ENCODE data around the gene UBTD2.

Gene UBTD2

DNA sequence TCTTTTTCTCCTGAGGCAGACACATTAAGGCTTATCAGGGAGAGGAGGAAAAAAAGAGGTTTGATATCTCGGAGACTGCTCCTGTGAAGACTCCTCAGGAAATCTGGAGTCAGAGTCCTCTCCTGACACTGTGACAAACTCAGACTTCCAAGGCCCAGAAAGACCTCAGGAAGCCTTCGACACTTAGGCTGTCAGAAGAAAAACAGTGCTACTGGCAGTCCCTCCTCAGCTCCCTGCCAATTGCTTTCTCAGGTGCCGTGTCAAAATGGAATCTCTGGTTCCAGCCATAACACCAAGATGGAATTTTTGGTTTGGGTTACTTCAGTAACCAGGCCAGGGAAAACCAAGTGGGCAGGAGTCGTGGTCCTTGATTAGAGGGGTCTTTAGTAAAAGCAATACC, 99.7 kb downstream of the UBTD2 start:
- intact Hi-C loops (cut with DNase I): loop anchor here (10.0 kb wide), 1 partner anchor 179 kb away; the partner anchor contains the start of gene FBXW11
- DNase-seq: no peak

DNA sequence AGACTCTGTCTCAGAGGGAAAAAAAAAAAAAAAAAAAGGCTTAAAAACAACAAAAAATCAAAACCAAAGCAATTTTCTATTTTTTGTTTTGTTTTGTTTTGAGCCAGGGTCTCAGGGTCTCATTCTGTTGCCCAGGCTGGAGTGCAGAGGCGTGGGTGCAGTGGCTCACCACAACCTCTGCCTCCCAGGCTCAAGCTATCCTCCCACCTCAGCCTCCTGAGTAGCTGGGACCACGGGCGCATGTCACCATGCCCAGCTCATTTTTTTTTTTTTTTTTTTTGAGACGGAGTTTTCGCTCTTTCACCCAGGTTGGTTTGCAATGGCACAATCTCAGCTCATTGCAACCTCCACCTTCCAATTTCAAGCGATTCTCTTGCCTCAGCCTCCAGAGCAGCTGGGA, 101.3 kb downstream of the UBTD2 start:
- intact Hi-C loops (cut with DNase I): loop anchor here (10.0 kb wide), 1 partner anchor 177 kb away; the partner anchor contains the start of gene FBXW11
- DNase-seq: no peak

DNA sequence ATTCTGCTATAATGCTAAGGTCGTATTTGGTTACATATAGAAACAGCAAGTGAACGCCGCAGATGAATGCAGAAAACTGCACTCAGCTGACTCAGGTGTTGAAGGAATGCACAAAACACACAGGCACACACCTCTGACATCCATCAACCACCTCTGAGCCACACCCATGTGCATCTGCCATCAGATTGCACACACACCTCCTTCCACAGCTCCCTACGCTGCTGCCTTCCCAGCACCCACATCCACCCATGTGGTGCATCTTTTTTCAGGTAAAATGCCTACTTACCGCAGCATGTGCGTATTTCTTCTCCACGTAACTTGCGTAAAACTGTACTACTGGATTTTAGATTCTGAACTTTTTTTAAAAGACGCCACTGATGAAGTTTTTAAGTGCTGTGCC, 102.6 kb downstream of the UBTD2 start:
- intact Hi-C loops (cut with DNase I): loop anchor here (10.0 kb wide), 1 partner anchor 176 kb away; the partner anchor contains the start of gene FBXW11

DNA sequence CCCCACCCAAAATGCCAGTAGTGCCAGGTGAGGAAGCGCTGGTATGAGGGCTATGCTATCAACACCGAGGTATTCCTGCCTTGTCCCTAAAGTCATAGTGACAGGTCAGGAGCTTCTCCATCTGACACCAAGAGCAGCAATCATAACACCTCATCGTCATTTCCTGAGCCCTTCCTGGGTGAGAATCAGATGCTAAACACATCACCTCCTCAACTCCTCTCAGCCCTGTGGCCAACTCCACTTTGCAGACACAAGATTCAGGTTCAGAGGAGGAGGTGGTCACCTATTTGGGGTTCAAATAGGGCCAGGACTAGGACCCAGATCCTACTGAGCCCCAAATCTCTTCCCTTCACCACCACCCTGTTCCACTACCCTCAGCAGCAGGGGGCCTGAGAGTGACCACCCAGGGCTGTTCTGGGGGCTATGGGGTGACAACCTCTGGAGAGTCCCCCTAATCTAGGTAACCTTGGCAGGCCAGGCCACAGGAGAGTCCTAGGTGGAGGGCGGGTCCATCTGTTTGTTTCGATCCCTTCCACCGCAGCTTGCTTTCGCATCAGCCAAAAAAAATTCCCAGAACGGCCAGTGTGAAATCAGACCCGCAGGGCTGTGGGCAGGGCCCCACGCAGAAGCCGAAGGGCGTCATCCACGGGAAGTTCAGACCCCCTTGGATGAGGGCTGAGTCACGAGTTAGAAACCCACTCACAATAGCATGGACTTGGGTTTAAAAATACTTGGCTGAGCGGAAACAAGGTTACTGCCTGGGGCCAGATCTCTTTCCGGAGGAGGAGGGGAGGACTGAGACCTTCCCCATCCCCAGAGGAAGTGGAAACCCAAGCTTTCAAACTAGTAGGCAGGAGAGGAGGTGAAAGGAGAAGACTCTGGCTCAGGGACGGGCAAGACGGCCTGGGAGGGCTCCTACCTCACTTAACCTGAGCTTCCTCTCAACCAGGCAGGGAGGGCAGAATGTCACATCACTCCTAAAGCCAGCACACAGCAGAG, 104.3 kb downstream of the UBTD2 start:
- intact Hi-C loops (cut with DNase I): no loop called here
- peak in 4 of 42 donors; percentile 18 to 34 (median 28) for DNase-seq

More for the DNA sequence above, 102.6 kb downstream of the UBTD2 start:
- DNase-seq: peak in 41 of 42 donors; percentile 27 to 92 (median 66)

DNA sequence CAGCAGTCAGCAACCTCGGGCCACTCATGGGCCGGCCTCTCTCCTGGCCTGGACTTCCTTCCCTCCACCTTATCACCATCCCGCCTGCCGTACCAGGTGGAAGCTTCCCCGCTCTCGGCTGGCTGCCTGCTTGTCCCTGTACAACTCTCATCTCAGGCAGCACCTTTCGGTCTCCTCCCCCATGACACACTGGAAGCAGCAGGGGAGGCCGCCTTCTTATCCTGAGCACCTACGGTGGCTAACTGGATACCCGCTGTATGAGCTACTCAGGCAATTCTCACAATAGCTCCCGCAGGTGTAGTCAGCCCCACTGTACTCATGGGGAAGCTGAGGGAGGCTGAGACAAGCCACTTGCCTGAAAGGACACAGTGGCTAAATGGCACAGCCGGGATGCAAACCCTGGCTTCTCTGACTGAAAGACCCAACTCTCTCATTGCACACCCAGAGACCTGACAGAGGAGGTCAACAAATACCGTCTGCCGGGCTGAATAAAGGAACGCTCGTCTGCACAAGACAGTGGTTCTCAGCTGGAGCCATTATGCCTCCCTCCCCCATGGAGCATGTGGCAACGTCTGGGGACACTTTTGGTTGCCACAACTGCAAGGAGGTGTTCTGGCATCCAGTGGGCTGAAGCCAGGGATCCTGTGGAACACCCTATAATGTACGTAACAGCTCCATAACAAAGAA, 105.1 kb downstream of the UBTD2 start:
- no peak for DNase-seq
- intact Hi-C loops (cut with DNase I): no loop called here

DNA sequence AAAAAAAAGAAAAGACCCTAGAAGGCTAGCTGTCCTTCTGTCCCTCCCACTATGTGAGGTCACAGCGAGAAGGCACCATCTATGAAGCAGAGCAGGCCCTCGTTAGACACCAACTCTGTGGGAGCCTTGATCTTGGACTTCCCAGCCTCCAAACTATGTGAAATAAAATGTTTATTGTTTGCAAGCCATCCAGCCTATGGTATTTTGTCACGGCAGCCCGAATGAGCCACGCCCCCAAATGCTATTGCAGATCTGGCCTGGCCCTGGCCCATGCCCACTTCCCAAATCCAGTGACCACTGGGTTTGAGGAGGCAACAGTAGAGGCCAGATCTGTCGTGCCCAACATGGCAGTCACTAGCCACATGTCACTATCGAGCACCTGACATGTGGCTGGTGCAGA, 106.4 kb downstream of the UBTD2 start:
- intact Hi-C loops (cut with DNase I): no loop called here
- no peak for DNase-seq

DNA sequence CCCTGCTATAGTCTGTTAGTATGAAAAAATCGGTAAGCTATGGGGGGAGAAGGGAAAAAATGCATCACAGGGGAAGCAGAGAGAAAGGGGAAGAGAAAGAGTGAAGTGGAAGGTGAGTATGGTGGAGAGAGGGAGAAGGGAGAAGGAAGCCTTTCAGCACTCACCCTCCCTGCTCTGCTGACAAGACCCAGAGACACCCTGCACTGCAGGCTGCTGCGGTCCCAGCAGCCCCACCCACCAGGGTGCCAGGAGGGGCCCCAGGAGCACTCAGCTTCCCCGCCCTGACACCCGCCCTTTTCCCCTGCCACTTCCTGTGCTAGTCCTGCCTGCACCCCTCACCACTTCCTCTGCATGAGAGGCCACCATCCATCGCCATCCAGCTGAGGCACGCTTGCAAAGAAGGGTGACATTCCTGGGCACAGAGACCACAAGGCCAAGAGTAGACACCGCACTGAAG, 108.3 kb downstream of the UBTD2 start:
- peak in 23 of 42 donors; percentile 24 to 66 (median 45) for DNase-seq
- intact Hi-C loops (cut with DNase I): no loop called here

DNA sequence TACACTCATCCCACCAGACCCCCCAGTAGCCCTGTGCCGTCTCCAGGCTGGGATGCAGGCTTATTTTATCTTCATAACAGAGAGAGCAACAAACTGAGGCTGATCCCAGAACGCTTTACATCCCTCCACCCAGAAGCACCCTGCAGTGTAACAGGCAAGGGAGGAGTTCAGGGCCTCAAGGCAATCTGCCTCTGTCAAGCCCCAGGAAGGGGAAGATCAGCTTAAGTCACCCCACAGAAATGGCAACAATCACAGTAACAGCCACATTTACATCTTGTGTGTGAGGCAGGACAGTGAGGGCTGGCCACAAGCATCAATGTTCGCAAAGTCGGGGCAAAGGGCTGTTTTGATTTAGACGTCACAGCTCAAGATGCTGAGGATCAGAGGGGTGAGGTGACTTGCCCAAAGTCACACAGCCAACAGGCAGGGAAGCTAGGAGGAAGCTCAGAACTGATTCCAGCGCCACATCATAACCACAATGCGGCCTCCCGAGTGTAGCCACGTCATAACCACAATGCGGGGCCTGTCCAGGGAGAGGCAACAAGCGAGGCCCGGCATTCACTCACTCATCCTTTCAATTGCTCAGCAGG, 109.9 kb downstream of the UBTD2 start:
- no peak for DNase-seq
- intact Hi-C loops (cut with DNase I): no loop called here

DNA sequence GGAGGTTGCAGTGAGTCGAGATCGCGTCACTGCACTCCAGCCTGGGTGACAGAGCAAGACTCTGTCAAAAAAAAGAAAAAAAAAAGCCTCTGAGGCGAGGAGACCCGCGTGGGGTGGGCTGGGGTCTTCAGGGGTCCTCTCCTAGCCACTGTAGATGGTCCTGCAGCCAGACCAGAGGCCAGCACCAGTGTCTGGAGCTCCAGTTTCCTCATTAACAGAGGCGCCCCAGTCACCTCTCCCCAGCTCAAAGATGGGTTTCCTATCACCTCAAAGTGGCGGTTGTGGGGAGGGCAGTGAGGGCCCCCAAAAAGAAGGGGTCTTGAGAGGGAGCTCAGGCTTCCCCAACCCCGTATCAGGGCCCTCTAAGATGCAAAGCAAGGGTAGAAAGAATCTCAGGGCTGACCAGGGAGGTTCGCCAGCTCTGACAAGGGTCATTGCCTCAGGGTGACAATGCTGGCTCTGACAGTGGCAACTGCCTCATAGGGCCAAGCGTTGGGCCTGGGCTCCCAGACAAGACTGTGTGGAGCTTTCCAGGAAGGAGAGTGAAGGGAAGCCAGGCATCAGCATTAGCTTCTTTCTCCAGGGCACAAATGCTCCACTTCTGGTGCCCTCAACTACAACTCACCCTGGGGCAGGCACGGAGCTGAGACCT, 110.5 kb downstream of the UBTD2 start:
- peak in 39 of 42 donors; percentile 32 to 85 (median 66) for DNase-seq
- intact Hi-C loops (cut with DNase I): no loop called here

DNA sequence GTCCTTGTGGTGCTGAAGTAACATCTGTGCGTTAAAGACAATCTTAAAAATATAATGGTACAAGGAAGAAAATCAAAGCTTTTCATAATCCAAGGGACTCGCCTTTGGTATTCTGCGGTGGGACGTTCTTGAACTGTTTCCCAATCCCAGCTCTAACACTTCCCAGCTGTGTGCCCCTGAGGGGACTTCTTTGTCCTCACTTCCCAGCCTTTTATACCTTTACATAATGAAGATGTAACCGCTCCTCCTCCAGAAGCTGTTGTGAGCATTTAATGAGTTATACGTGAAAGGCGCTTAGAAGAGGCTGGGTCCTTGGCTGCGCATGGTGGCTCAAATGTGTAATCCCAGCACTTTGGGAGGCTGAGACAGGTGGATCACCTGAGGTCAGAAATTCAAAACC, 112.4 kb downstream of the UBTD2 start:
- intact Hi-C loops (cut with DNase I): no loop called here
- no peak for DNase-seq

DNA sequence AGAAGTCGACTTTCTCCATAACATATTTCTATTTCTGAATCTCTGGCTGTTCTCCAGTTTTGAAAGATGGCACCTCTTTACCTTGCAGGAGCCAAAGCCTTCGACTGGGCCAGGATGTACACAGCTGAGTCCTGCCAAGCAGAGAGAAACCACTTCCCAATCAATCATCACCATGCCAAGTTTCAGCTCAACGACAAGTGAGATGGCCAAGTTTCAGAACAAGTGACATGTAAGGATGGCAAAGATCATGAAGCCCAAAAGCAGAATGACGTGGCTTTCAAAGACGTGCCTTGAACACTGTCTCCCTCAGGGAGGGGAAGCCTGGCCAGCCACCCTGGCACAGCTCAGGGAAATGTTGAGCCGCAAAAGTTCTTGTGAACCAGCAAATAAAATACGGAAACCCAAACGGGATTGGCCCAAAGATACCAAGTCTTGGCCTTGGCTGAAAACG, 113.3 kb downstream of the UBTD2 start:
- intact Hi-C loops (cut with DNase I): no loop called here

DNA sequence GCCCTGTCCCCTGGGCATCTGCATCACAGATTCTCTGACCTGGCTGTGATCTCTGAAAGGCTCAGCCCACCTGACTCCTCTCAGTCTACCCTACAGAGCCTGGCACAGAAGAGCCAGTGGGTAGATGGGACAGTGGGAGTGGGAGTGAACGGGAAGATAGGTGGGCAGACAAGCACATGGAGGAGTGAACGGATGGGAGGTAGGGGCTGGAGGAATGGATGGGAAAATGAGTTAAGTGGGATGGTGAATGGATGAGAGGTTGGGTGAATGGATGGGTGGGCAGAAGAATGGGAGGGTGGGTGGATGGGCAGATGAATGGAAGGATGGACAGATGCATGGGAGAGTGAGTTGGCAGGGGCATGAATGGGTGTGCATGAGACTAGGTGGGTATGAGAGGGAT, 114.3 kb downstream of the UBTD2 start:
- DNase-seq: no peak
- intact Hi-C loops (cut with DNase I): no loop called here

More for the DNA sequence above, 113.3 kb downstream of the UBTD2 start:
- DNase-seq: peak in 1 of 42 donors; percentile 60

DNA sequence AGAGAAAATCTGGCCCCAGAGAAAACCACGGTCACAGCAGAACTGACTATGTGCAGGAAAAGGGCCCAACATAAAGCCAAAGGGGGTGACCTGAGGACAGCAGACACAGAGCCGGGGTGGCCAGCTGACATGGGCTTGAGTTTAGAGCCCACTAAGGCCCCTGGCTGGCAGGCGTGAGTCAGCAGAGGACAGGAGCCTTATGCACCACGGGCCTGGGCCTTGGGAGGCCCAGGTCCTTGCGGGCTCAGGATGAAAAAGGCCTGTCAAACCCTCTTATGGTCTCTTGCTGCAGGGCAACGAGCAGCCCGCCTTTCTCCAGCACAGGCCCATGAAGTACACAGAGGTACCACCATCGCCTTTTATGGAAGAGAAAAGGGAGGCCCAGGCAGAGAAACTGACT, 115.3 kb downstream of the UBTD2 start:
- DNase-seq: no peak
- intact Hi-C loops (cut with DNase I): no loop called here

DNA sequence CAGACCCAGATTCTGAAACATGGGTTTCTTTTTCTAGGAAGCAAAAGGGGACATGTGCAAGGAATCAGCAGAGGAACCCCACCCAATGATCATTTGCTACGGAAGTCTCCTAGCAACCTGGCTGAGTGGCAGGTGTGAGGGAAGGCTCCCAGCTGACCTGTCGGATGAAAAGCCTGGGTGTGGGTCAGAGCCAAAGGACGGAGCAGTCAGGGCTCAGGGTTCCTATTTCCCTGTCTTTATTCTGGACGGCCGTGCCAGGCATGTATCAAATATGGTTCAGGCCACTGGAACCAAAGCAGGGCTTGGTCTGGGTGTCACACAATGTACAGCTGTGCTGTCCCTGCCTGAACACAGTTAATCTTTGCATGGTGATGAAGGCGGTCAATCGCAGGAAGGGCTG, 115.7 kb downstream of the UBTD2 start:
- no peak for DNase-seq
- intact Hi-C loops (cut with DNase I): no loop called here

DNA sequence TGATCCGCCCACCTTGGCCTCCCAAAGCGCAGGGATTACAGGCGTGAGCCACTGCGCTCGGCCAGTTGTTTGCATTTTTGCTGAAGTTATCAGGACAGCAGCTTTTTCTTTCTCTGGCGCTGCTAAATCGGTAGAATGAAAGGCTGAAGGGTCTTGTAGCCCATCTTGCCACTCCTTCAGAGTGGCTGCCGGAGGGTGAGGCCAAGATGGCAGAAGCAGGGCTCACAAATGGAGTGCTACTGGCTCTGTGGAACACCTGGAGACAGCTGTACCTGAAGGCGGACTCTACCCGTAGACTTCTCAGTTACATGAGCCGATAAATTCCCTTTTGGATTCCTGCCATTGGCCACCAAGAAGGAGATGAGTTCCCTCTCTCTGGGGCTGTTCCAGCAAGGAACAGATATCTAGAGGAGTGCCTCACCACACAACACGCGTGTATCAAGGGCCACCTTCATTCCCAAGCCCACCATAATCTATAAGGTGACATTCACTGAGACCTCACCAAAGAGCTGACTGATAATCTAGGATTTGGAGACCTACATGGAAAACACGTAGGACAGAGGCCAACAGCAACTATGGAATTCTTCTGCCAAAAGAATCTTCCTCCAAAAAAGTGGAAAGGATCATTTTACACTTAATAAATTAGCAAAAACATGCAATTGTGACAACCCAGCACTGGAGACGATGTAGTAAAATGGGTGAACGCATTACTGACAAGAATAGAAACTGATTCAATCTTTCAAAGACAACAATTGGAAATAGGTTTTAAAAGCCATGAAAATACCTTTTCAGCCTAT, 117.3 kb downstream of the UBTD2 start:
- no peak for DNase-seq
- intact Hi-C loops (cut with DNase I): no loop called here

DNA sequence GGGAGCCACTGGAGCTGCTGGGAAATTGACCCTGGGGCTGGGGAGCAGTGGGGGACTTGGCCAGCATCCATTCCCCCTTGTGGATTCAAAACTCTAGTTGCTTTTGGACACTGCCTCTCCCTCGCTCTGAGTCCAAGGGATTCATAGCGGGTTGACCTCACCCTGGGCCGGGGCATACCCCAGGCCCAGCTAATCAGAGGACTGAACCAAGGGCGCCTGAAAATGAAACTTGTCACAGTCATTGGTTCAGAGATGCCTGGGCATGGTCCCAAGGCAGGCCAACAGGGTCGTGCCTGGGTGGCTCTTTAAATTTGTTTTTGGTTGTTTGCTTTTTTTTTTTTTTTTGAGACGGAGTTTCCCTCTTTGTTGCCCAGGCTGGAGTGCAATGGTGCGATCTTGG, 118.1 kb downstream of the UBTD2 start:
- intact Hi-C loops (cut with DNase I): no loop called here
- no peak for DNase-seq

DNA sequence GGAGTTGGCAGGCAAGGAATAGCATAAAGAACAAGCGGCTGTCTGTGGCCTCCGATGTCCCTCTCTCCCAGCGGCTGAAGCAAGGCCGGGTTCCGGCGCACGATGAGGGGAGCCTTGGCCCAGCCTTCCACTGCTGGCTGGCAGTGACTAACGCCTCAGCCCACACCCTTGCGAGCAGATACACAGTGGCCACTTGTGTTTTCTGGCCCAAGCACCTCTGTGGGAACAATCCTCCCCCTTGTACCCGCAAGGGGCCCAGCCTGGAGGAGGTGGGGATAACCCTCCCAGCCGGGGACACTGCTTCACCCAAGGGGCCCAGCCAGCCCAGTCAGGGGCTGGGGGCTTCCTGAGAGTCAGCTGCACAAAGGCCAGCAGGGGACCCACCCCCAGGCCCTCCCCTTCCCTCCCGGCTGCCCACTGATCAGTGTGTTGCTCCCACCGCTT, 118.8 kb downstream of the UBTD2 start:
- intact Hi-C loops (cut with DNase I): no loop called here
- peak; percentile 41 to 86 (median 69) for DNase-seq

DNA sequence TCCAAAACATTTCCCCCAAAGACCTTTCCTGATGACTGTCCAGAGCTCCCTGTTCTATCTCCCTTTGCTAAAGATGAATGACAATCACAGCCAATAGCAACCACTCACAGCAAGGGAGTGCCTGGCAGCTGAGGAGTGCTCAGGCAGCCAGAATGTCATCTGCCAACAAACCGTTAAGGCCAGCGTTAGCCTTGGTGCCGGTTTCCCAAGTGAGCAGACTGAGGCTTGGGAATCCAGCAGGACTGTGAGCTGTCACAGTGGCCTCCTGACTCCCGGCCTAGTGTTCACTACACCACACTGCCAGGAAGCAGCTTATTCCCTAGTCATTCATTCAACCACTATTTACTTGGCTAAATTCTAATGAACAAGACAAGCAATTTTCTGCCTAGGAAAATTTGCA, 120.2 kb downstream of the UBTD2 start:
- intact Hi-C loops (cut with DNase I): no loop called here
- peak in 25 of 42 donors; percentile 25 to 82 (median 51) for DNase-seq

Data from head of caudate nucleus (tissue), 42 donors.